Fibroblast of the aortic adventitia (primary cell): ENCODE data around the gene RPS27L. TPM values are rescaled to one million over a fixed set of nuclear protein-coding genes. Genes with fewer than 3 reads are reported as not detected.

Experiments used
- DNase-seq: peaks from one replicate; pipeline ENCODE4 v3.0.0-alpha.2; 2010; ENCODE audit warnings: low read depth
- H3K4me3 ChIP-seq: 2 replicates; pipeline ENCODE4 v1.5.1; 2011; ENCODE audit warnings: low read depth, mild to moderate bottlenecking, control low read depth, low read length, moderate library complexity
- CTCF ChIP-seq: IDR thresholded peaks from 2 replicates; pipeline ENCODE4 v1.5.1; 2011; ENCODE audit warnings: mild to moderate bottlenecking, low read length, control low read depth, inconsistent platforms; ENCODE audit not compliant: insufficient read depth
- total RNA-seq: library from RNA; depleted of rRNA; stranded (reverse); fragments of >200 nt; gene quantifications from 2 replicates; pipeline ENCODE4 v1.2.3, GENCODE V29; 2012; ENCODE audit warnings: low replicate concordance

RPS27L gene
- total RNA-seq, 1 donor: 193 TPM

GRCh38 chr15:63145426-63145825, 11.9 kb downstream of the RPS27L start:
- no peak for DNase-seq
- H3K4me3 ChIP-seq: no peak overlapping the region
- TF ChIP-seq CTCF: no peak

GRCh38 chr15:63140936-63141335, 16.3 kb downstream of the RPS27L start:
- DNase-seq: no peak
- no peak for TF ChIP-seq CTCF
- no peak overlapping the region for H3K4me3 ChIP-seq

GRCh38 chr15:63136742-63137141, 20.5 kb downstream of the RPS27L start:
- H3K4me3 ChIP-seq: no peak overlapping the region
- no peak for TF ChIP-seq CTCF
- DNase-seq: no peak

GRCh38 chr15:63135804-63136203, 21.5 kb downstream of the RPS27L start:
- H3K4me3 ChIP-seq: no peak overlapping the region
- no peak for TF ChIP-seq CTCF
- DNase-seq: peak; percentile 90

- H3K4me3 ChIP-seq: no peak overlapping the region
- peak; percentile 72 for DNase-seq
- no peak for TF ChIP-seq CTCF
Measured at GRCh38 chr15:63135281-63135680, 22.0 kb downstream of the RPS27L start.

- H3K4me3 ChIP-seq: no peak overlapping the region
- no peak for TF ChIP-seq CTCF
- DNase-seq: no peak
Measured at GRCh38 chr15:63134245-63134985, 22.9 kb downstream of the RPS27L start.

- peak; percentile 80 for DNase-seq
- no peak overlapping the region for H3K4me3 ChIP-seq
- TF ChIP-seq CTCF: no peak
Measured at GRCh38 chr15:63133786-63134185, 23.5 kb downstream of the RPS27L start.
